Right lobe of liver (tissue), 6 donors: ENCODE data around the gene MYO1A. TPM values are rescaled to one million over a fixed set of nuclear protein-coding genes. Genes with fewer than 3 reads are reported as not detected.

Experiments
- ATAC-seq, 4 donors: fragments of 200-7000 bp; cut with Tn5 transposase; one replicate each; pipeline ENCODE4 v1.9.1; 2020; ENCODE audit warnings: mild to moderate bottlenecking in 4 of 4, moderate library complexity in 4 of 4
- DNase-seq, 3 donors: peaks; one replicate each; pipeline ENCODE4 v3.0.0-alpha.2; 2020
- H3K27ac ChIP-seq, 3 donors: fragments of 200-600 bp; one replicate each; pipeline ENCODE4 v1.8.0; 2022
- H3K27me3 ChIP-seq, 2 donors: fragments of 200-600 bp; one replicate each; pipeline ENCODE4 v1.8.0; 2022
- H3K36me3 ChIP-seq, 4 donors: fragments of 200-600 bp; sonication (generic) in 1 of 4; one replicate each; pipeline versions ENCODE4 v1.5.1 to v1.8.0; 2017 to 2022; ENCODE audit warnings: control low read depth in 1 of 4
- H3K4me1 ChIP-seq, 4 donors: fragments of 200-600 bp; sonication (generic) in 1 of 4; one replicate each; pipeline versions ENCODE4 v1.5.1 to v1.8.0; 2017 to 2022; ENCODE audit warnings: control low read depth in 1 of 4
- H3K4me3 ChIP-seq, 3 donors: fragments of 200-600 bp; one replicate each; pipeline ENCODE4 v1.8.0; 2022
- H3K9me3 ChIP-seq, 4 donors: fragments of 200-600 bp; sonication (generic) in 1 of 4; one replicate each; pipeline versions ENCODE4 v1.5.1 to v1.8.0; 2017 to 2022; ENCODE audit warnings: control low read depth in 1 of 4
- CTCF ChIP-seq, 4 donors: fragments of 200-600 bp in 3 of 4; fragments of 450-650 bp in 1 of 4; IDR thresholded peaks; one replicate each; pipeline versions ENCODE4 v1.5.1 to v1.8.0; 2016 to 2022; ENCODE audit warnings: antibody characterized with exemption in 4 of 4, mild to moderate bottlenecking in 2 of 4
- POLR2A ChIP-seq: fragments of 450-650 bp; IDR thresholded peaks from one replicate; pipeline ENCODE4 v1.6.1; 2017; ENCODE audit warnings: antibody characterized with exemption, mild to moderate bottlenecking
- WGBS: methylation state at CpG from one replicate; pipeline ENCODE4 v1.1.6; 2018; ENCODE audit warnings: low coverage, low lambda C conversion rate; ENCODE audit not compliant: insufficient coverage; ENCODE audit errors: missing lambda C conversion rate; 5-methylcytosine and 5-hydroxymethylcytosine counted together
- intact Hi-C, 2 donors: fragments of 100-400 bp; cut with DNase I; formaldehyde crosslinking; loops; one replicate each; pipeline versions ENCODE4 v1.11.2 to v1.14.1; 2022
- total RNA-seq, 6 experiments: library from RNA; depleted of rRNA in 2 of 6; stranded (reverse); fragments of >200 nt in 2 of 6; fragmentation: NEBNext Ultra II Directional in 3 of 6; extraction: Animal tissue kit (Norgen Biotek cat#: 25700) in 3 of 6; gene quantifications; one replicate each; pipeline versions ENCODE4 v1.1.0 to v1.2.4, GENCODE V29; 2016 to 2023
- donor health status: DM: no; HTN: yes; CAD: no.
- donor health status: DM: no; HTN: no; CAD: no.
- donor health status: DM: no; HTN: no; CAD: no.
- donor health status: DM: no; HTN: yes; CAD: no.
- donor health status: DM: no; HTN: yes; CAD: no.

MYO1A gene
- total RNA-seq, 6 experiments from 2014 or later, result 0.27 to 1.9 (median 0.68) TPM; not detected in 1

DNA sequence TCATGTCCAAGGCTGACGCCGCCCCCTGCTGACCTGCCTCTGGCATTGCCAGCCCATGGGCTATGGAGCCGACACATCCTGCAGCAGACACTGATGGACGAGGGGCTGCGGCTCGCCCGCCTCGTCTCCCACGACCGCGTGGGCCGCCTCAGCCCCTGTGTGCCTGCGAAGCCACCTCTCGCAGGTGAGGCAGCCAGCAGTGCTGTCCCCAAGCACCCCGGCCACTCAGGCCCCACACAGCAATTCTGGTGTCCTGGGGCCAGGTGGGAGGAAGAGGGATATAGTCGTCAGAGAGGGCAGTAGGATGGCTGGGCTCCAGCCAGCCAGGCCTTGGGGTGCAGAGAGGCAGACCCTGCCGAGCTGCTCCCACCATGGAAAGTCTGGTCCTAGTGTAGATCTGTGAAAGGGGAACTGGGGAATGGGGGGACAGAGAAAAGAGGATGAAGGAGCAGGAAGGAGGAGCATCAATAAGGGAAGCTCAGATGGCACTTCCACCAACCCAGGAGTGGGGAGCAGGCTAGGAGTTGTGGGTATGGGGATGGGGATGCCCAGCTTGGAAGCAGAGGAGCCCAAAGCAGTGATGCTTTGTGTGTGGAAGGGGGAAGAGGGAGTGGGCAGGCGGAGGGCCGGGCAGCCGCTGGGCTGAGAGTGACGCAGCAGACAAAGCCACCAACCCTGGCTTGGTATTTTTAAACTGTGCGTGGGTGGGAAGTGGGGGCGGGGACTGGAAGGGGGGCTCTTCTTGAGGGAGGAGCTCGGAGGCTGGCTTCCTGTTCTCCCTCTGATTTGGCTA is 43.7 kb upstream of the MYO1A start:
- Histone ChIP-seq H3K4me3 (no peak overlapping the region), H3K36me3 (peaks cover 0 to 64% (median 22%) of the 10 kb centered on the region in 4 donors), H3K9me3 (no peaks in the 10 kb centered on the region), H3K27ac (peak overlapping the region in 2 of 3 donors; percentile 6 to 37), H3K27me3 (no peaks in the 10 kb centered on the region), H3K4me1 (peaks cover 0 to 14% (median 5%) of the 10 kb centered on the region in 4 donors)
- DNase-seq (peak; percentile 55 to 75 (median 64)), ATAC-seq (peak in 3 of 4 donors; percentile 2 to 60 (median 2))
- TF ChIP-seq POLR2A (no peak), CTCF (IDR thresholded peaks at IDR 0.05) (peak; percentile 44 to 54 (median 46))
- 32% methylated on average over 2 of the region's 24 CpGs for WGBS
- intact Hi-C loops, result no loop called here

DNA sequence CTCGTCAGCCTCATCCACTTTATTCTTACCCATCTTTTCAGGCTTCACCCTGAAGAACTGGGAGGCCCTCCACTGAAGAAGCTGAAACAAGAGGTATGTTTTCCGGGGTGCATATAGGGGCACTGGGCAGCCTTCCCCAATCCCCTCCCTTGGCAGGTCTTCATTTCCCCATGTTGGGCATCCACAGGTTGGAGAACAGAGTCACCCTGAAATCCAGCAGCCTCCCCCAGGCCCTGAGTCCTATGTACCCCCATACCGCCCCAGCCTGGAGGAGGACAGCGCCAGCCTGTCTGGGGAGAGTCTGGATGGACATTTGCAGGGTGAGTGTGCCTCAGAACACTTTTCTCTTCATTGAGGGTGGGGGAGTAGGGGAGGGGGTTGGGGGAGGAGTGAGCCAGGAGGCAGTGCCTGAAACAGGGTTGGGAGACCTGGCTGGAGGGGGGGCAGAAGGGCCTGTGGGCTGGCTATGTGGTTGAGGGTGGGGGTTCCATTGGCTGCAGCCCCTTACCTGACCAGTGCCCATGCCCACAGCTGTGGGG is 43.0 kb upstream of the MYO1A start:
- Histone ChIP-seq H3K36me3 (peaks cover 0 to 58% (median 19%) of the 10 kb centered on the region in 4 donors), H3K4me1 (peaks cover 0 to 18% (median 7%) of the 10 kb centered on the region in 4 donors), H3K27ac (no peak overlapping the region), H3K4me3 (no peak overlapping the region), H3K9me3 (no peaks in the 10 kb centered on the region), H3K27me3 (no peaks in the 10 kb centered on the region)
- DNase-seq (no peak), ATAC-seq (no peak)
- intact Hi-C loops, result no loop called here
- TF ChIP-seq POLR2A (no peak), CTCF (IDR thresholded peaks at IDR 0.05) (no peak)
- WGBS, result 42% methylated on average over 2 of the region's 4 CpGs

DNA sequence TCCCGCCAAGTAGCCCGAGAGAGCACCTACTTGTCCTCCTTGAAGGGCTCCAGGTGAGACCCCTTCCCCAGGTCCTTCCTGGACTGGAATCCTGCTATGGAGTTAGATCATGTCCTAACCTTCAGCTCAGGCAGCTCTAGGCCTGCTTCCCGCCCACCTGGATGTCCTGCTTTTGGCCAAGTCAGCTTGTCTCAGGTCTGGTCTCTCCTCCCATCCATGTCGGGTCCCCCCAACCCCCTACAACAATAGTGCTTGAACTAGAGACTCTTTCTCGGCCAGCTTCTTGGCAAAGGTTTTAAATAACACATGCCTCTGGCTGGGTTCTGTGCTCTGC is 42.6 kb upstream of the MYO1A start:
- Histone ChIP-seq H3K4me3 (no peak overlapping the region), H3K36me3 (peaks cover 0 to 53% (median 16%) of the 10 kb centered on the region in 4 donors), H3K9me3 (no peaks in the 10 kb centered on the region), H3K27ac (no peak overlapping the region), H3K27me3 (no peaks in the 10 kb centered on the region), H3K4me1 (peaks cover 0 to 20% (median 10%) of the 10 kb centered on the region in 4 donors)
- TF ChIP-seq CTCF (IDR thresholded peaks at IDR 0.05) (no peak), POLR2A (no peak)
- ATAC-seq (no peak), DNase-seq (no peak)
- WGBS, result 43% methylated on average over 1 of the region's 5 CpGs
- intact Hi-C loops, result no loop called here

GRCh38 chr12:57091638-57092528 is 42.0 kb upstream of the MYO1A start:
- intact Hi-C loops, result no loop called here
- no peak for ATAC-seq
- no peak overlapping the region for H3K4me3 ChIP-seq
- no peaks in the 10 kb centered on the region for H3K9me3 ChIP-seq
- peaks cover 0 to 20% (median 10%) of the 10 kb centered on the region in 4 donors for H3K4me1 ChIP-seq
- no peak for DNase-seq
- 68% methylated on average over 5 of the region's 25 CpGs for WGBS
- H3K27me3 ChIP-seq, result no peaks in the 10 kb centered on the region
- H3K27ac ChIP-seq, result no peak overlapping the region
- H3K36me3 ChIP-seq, result peaks cover 0 to 47% (median 14%) of the 10 kb centered on the region in 4 donors
- TF ChIP-seq CTCF (IDR thresholded peaks at IDR 0.05), result no peak
- no peak for TF ChIP-seq POLR2A
